ENCODE measurements around the gene CDH12.

- no peak for TF ChIP-seq EZH2 (IDR thresholded peaks at IDR 0.05; ENCODE audit: insufficient read depth, poor library complexity, severe bottlenecking)
- no peak for TF ChIP-seq EZH2phosphoT487 (IDR thresholded peaks at IDR 0.05; ENCODE audit: insufficient read depth, low read depth)
Measured at GRCh38 chr5:22316294-22316693, 536.9 kb downstream of the CDH12 start.
